HG02623 (cell line): ENCODE measurements around the gene KCND1.
A peak's percentile ranks its signal among the peaks of the same experiment; 100 is the strongest.

ENCODE experiments used
- ATAC-seq: cut with Tn5 transposase; IDR thresholded peaks from one replicate; pipeline ENCODE4 v1.9.1; 2021; ENCODE audit warnings: moderate library complexity; ENCODE audit not compliant: unreplicated experiment

The KCND1 gene

DNA sequence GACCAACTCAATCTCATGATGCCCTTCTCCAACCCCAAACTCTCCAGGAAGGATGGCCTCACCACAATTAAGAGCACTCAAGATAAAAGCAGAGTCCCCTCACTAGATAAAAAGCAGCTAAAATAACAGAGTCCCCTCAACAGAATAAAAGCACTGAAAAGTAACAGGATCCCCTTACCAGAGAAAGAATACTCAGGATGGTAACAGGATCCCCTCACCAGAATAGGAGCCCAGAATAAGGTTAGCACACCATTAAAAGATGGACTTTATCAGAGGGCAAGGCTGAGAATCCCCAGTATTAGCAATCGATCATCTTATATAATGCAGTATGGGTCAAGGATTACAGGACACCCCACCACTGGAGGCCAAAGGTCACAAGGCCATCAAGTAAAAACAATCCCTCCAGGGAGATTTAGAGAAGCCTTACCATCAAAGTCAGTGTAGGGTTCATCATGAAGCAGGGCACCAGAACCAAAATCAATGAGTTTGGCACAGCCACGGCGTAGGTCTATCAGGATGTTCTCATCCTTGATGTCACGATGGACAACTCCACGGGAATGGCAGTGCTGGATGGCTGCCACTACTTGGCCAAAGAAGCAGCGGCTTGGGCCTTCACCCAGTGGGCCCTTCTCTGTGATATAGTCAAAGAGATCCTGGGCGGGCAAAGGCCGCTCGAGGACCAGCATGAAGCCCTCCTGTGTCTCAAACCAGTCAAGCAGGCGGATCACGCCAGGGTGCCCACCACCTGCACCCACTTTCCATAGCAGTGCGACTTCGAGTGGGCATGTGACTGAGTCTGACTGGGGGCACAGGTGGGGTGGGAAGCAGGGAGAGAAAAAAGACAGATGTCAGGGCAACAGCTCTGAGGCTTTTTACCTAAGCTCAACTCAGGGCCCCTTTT lies 56.8 kb downstream of the KCND1 start:
- ATAC-seq, result no peak

DNA sequence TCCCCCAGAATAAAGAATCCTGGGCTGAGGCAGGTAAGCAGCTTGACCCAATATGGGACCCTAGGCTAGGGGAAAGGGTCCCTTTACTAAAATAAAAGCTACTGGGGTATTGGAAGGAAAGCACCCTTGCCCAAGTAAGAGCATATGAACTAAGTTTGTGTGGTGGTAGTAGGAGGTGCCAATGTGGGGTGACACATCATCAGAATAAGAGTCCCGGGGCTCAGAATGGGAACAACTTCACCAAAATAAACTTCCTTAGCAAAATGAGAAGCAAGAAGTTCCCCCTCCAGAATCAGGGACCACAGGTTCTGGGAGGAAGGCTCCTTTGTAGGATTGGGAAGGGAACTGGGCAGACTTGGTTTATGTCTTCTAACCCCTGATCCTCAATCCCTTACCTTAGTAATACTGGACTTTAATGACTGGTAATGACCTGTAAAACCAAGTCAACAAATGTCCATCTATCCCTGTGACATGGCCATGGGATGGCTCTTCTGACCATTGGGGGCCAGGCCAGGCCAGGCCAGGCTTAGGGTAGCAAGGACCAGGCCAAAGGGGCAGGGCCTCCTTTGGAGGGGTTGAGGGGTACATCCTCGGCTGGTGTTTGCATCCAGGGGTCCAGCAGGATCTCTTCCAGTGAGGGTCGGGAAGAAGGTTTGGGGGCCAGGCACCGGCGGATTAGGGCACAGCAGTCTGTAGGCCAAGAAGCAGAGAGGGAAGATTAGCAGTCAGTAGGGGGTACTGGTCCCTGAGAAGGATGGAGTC lies 57.9 kb downstream of the KCND1 start:
- no peak for ATAC-seq

DNA sequence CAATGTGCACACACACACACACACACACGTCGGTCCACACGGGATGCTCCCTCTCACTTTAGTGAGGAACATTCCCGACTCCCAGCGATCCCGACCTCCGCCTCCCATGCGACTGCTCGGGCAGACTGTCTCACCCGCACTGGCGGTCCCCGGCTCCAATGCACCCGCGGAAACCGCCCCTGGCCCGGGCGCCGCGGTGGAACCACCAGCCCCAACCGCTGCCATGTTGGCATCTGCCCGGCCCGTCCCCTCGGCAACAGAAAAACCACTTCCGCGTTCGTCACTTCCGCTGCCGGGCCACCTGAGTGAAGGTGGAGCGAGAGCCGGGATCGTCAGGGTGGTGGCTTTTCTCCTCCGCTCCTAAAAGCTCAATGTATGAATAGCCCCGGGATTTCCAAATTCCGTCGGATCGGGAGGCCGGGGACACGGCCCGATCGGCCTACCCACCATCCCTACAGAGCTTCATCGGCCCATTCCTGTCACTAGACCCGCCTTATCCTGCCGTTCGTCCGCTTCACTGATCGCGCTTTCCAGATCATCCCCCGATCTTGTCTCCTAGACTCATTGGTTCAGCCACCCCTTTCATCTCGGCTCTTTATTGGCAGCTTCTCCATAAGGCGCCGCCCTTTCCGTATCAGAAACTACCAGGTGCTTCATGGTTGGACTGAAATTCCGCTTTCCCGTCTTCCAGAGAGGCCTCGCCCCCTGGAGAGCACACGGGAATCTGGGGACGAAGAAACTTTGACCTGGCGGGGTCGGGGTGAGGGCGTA lies 60.0 kb downstream of the KCND1 start, which contains the start of gene SLC35A2:
Gene SLC35A2, minus strand, starts transcription at position 235 of the 771 bp plus-strand sequence. Its CDS starts 10 bp downstream, at position 225.
- ATAC-seq, result peak; percentile 64
